GM12878 (cell line): ENCODE results near the gene PSMB8. TPM values are rescaled to one million over a fixed set of nuclear protein-coding genes. Genes with fewer than 3 reads are reported as not detected.

Experiments
- CBX5 ChIP-seq: sonication (generic); IDR thresholded peaks from 2 replicates; pipeline ENCODE4 v1.6.1; 2016; ENCODE audit warnings: low read depth, moderate library complexity, mild to moderate bottlenecking, inconsistent platforms
- CHD4 ChIP-seq: fragments of 200-600 bp; sonication (generic); IDR thresholded peaks from 2 replicates; pipeline ENCODE4 v1.6.1; 2016; ENCODE audit warnings: mild to moderate bottlenecking
- DPF2 ChIP-seq: fragments of 450-650 bp; IDR thresholded peaks from 2 replicates; pipeline ENCODE4 v1.6.1; 2017; ENCODE audit warnings: mild to moderate bottlenecking
- EED ChIP-seq: sonication (generic); IDR thresholded peaks from 2 replicates; pipeline ENCODE4 v1.6.1; 2016; ENCODE audit warnings: antibody characterized with exemption, low read depth
- EP300 ChIP-seq, 2 experiments: fragments of 150-350 bp in 1 of 2; IDR thresholded peaks; 2 replicates each; pipeline ENCODE4 v1.6.1; 2011 to 2012; ENCODE audit warnings: low read depth in 2 of 2, low read length in 2 of 2, borderline replicate concordance in 1 of 2, improper control_type of control experiment in 1 of 2, inconsistent platforms in 1 of 2; ENCODE audit not compliant: control insufficient read depth in 1 of 2
- GATAD2B ChIP-seq: fragments of 450-650 bp; conservative IDR thresholded peaks from 2 replicates; pipeline ENCODE4 v1.6.1; 2017; ENCODE audit warnings: low read depth, mild to moderate bottlenecking, moderate library complexity
- HDGF ChIP-seq: fragments of 450-650 bp; IDR thresholded peaks from 2 replicates; pipeline ENCODE4 v1.6.1; 2016; ENCODE audit warnings: antibody characterized with exemption
- LARP7 ChIP-seq: fragments of 450-650 bp; IDR thresholded peaks from 2 replicates; pipeline ENCODE4 v1.6.1; 2017; ENCODE audit warnings: mild to moderate bottlenecking
- MEF2B ChIP-seq: fragments of 450-650 bp; IDR thresholded peaks from 2 replicates; pipeline ENCODE4 v1.6.1; 2018; ENCODE audit warnings: mild to moderate bottlenecking, moderate library complexity; ENCODE audit not compliant: partially characterized antibody, poor library complexity, severe bottlenecking
- POLR2AphosphoS2 ChIP-seq: IDR thresholded peaks from 2 replicates; pipeline ENCODE4 v1.6.1; 2011; ENCODE audit warnings: low read depth, mild to moderate bottlenecking, low read length, improper control_type of control experiment, moderate library complexity
- RB1 ChIP-seq: fragments of 450-650 bp; formaldehyde crosslinking; IDR thresholded peaks from 2 replicates; pipeline ENCODE4 v1.6.1; 2017; ENCODE audit warnings: mild to moderate bottlenecking, borderline replicate concordance
- SPI1 ChIP-seq: IDR thresholded peaks from 2 replicates; pipeline ENCODE4 v1.6.1; 2011; ENCODE audit warnings: low read depth, mild to moderate bottlenecking, low read length, moderate library complexity, borderline replicate concordance; ENCODE audit not compliant: insufficient read depth
- TAF1 ChIP-seq: IDR thresholded peaks from 2 replicates; pipeline ENCODE4 v1.6.1; 2011; ENCODE audit warnings: mild to moderate bottlenecking, low read depth, low read length, borderline replicate concordance
- polyA plus RNA-seq, 11 experiments: library from polyadenylated mRNA; depleted of rRNA in 4 of 11; unstranded in 6 of 11; stranded (reverse) in 5 of 11; fragments of >200 nt; fragmentation: Nextera tagmentation in 4 of 11; fragmentation: Illumina TruSeq in 1 of 11; extraction: Ambion mirVana in 4 of 11; extraction: Trizol in 1 of 11; gene quantifications; 1 replicate in 1 of 11; 2 replicates in 10 of 11; pipeline versions ENCODE4 v1.2.1 to v1.2.3, GENCODE V29; 2011 to 2016; ENCODE audit warnings: inconsistent platforms in 2 of 11, missing spikeins in 2 of 11, low read depth in 1 of 11
- total RNA-seq, 4 experiments: library from RNA; depleted of rRNA in 3 of 4; stranded (reverse); fragments of >200 nt in 3 of 4; fragmentation: Illumina TruSeq in 1 of 4; extraction: Trizol in 1 of 4; gene quantifications; 2 replicates each; pipeline versions ENCODE4 v1.2.1 to v1.2.3, GENCODE V29; 2013 to 2021
- TF ChIP-seq, protein P1 (sequence below): fragments of 450-650 bp; formaldehyde crosslinking; IDR thresholded peaks from 2 replicates; pipeline ENCODE4 v1.4.0; 2020; ENCODE audit warnings: mild to moderate bottlenecking, moderate library complexity
- TF ChIP-seq, protein P2 (sequence below): fragments of 450-650 bp; IDR thresholded peaks from 2 replicates; pipeline ENCODE4 v1.6.1; 2017; ENCODE audit warnings: mild to moderate bottlenecking, moderate library complexity
- TF ChIP-seq, protein P3 (sequence below): fragments of 450-650 bp; IDR thresholded peaks from 2 replicates; pipeline ENCODE4 v1.6.1; 2017; ENCODE audit warnings: antibody characterized with exemption, mild to moderate bottlenecking, moderate library complexity
- TF ChIP-seq, protein P4 (sequence below): fragments of 450-650 bp; IDR thresholded peaks from 2 replicates; pipeline ENCODE4 v1.6.1; 2017; ENCODE audit warnings: low read depth, mild to moderate bottlenecking, moderate library complexity

Gene PSMB8
- total and polyA plus RNA-seq, 10 of the 15 experiments (the other 5 are each of a cell fraction or from before 2014, with no cell fraction given) = 304 to 557 (median 379) TPM

DNA sequence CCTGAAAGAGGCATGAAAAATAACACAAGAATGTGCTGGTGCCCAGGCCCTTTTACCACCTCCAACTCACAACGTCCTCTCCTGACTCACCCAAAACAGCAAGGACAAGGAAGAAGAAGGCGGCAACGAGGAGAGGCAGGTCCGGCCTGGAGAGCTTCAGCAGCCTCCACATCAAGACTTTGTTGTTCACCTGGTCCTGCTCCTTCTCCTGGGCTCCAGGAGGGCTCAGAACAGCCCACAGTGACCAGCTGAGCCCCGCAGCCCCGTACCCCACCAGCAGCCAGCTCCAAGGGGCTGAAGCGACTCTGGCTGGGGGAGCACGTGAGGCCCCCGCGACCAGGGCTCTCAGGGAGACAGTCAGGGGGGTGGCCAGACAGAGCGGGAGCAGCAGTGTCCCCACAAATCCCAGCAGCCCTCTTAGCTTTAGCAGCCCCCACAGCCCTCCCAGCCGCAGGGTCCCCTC is 6.2 kb downstream of the PSMB8 start (continued):
- TF ChIP-seq, protein P1, sequence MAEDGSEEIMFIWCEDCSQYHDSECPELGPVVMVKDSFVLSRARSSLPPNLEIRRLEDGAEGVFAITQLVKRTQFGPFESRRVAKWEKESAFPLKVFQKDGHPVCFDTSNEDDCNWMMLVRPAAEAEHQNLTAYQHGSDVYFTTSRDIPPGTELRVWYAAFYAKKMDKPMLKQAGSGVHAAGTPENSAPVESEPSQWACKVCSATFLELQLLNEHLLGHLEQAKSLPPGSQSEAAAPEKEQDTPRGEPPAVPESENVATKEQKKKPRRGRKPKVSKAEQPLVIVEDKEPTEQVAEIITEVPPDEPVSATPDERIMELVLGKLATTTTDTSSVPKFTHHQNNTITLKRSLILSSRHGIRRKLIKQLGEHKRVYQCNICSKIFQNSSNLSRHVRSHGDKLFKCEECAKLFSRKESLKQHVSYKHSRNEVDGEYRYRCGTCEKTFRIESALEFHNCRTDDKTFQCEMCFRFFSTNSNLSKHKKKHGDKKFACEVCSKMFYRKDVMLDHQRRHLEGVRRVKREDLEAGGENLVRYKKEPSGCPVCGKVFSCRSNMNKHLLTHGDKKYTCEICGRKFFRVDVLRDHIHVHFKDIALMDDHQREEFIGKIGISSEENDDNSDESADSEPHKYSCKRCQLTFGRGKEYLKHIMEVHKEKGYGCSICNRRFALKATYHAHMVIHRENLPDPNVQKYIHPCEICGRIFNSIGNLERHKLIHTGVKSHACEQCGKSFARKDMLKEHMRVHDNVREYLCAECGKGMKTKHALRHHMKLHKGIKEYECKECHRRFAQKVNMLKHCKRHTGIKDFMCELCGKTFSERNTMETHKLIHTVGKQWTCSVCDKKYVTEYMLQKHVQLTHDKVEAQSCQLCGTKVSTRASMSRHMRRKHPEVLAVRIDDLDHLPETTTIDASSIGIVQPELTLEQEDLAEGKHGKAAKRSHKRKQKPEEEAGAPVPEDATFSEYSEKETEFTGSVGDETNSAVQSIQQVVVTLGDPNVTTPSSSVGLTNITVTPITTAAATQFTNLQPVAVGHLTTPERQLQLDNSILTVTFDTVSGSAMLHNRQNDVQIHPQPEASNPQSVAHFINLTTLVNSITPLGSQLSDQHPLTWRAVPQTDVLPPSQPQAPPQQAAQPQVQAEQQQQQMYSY (CRISPR knock-in tag) = no peak
- no peak for TF ChIP-seq SPI1
- no peak for TF ChIP-seq TAF1
- peak; percentile 59; the same call in 1 of the 2 replicates for TF ChIP-seq LARP7
- TF ChIP-seq CBX5 = no peak
- TF ChIP-seq EP300 (IDR thresholded peaks at IDR 0.05; ENCODE audit: borderline replicate concordance in 1 of 2, control insufficient read depth in 1 of 2, low read depth in 2 of 2, low read length in 2 of 2) = no peak
- no peak for TF ChIP-seq RB1
- TF ChIP-seq, protein P2, sequence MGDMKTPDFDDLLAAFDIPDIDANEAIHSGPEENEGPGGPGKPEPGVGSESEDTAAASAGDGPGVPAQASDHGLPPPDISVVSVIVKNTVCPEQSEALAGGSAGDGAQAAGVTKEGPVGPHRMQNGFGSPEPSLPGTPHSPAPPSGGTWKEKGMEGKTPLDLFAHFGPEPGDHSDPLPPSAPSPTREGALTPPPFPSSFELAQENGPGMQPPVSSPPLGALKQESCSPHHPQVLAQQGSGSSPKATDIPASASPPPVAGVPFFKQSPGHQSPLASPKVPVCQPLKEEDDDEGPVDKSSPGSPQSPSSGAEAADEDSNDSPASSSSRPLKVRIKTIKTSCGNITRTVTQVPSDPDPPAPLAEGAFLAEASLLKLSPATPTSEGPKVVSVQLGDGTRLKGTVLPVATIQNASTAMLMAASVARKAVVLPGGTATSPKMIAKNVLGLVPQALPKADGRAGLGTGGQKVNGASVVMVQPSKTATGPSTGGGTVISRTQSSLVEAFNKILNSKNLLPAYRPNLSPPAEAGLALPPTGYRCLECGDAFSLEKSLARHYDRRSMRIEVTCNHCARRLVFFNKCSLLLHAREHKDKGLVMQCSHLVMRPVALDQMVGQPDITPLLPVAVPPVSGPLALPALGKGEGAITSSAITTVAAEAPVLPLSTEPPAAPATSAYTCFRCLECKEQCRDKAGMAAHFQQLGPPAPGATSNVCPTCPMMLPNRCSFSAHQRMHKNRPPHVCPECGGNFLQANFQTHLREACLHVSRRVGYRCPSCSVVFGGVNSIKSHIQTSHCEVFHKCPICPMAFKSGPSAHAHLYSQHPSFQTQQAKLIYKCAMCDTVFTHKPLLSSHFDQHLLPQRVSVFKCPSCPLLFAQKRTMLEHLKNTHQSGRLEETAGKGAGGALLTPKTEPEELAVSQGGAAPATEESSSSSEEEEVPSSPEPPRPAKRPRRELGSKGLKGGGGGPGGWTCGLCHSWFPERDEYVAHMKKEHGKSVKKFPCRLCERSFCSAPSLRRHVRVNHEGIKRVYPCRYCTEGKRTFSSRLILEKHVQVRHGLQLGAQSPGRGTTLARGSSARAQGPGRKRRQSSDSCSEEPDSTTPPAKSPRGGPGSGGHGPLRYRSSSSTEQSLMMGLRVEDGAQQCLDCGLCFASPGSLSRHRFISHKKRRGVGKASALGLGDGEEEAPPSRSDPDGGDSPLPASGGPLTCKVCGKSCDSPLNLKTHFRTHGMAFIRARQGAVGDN = 0 out of 2 replicates have a peak, but pooled peaks have one; percentile 39
- TF ChIP-seq, protein P3, sequence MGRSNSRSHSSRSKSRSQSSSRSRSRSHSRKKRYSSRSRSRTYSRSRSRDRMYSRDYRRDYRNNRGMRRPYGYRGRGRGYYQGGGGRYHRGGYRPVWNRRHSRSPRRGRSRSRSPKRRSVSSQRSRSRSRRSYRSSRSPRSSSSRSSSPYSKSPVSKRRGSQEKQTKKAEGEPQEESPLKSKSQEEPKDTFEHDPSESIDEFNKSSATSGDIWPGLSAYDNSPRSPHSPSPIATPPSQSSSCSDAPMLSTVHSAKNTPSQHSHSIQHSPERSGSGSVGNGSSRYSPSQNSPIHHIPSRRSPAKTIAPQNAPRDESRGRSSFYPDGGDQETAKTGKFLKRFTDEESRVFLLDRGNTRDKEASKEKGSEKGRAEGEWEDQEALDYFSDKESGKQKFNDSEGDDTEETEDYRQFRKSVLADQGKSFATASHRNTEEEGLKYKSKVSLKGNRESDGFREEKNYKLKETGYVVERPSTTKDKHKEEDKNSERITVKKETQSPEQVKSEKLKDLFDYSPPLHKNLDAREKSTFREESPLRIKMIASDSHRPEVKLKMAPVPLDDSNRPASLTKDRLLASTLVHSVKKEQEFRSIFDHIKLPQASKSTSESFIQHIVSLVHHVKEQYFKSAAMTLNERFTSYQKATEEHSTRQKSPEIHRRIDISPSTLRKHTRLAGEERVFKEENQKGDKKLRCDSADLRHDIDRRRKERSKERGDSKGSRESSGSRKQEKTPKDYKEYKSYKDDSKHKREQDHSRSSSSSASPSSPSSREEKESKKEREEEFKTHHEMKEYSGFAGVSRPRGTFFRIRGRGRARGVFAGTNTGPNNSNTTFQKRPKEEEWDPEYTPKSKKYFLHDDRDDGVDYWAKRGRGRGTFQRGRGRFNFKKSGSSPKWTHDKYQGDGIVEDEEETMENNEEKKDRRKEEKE = no peak
- TF ChIP-seq POLR2AphosphoS2 = 0 out of 2 replicates have a peak, but pooled peaks have one; percentile 9
- peak; percentile 7 for TF ChIP-seq MEF2B
- TF ChIP-seq GATAD2B = peak; percentile 27; the same call in 1 of the 2 replicates
- peak; percentile 10 for TF ChIP-seq DPF2
- TF ChIP-seq, protein P4, sequence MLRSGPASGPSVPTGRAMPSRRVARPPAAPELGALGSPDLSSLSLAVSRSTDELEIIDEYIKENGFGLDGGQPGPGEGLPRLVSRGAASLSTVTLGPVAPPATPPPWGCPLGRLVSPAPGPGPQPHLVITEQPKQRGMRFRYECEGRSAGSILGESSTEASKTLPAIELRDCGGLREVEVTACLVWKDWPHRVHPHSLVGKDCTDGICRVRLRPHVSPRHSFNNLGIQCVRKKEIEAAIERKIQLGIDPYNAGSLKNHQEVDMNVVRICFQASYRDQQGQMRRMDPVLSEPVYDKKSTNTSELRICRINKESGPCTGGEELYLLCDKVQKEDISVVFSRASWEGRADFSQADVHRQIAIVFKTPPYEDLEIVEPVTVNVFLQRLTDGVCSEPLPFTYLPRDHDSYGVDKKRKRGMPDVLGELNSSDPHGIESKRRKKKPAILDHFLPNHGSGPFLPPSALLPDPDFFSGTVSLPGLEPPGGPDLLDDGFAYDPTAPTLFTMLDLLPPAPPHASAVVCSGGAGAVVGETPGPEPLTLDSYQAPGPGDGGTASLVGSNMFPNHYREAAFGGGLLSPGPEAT = no peak
- TF ChIP-seq CHD4 = no peak
- TF ChIP-seq HDGF = 0 out of 2 replicates have a peak, but pooled peaks have one; percentile 35
- no peak for TF ChIP-seq EED
